CD4-positive, CD25-positive, alpha-beta regulatory T cell (primary cell): Measurements from ENCODE around the gene LHPP. TPM values are rescaled to one million over a fixed set of nuclear protein-coding genes. Genes with fewer than 3 reads are reported as not detected.
A peak's percentile ranks its signal among the peaks of the same experiment; 100 is the strongest.
"Not testable (repeated sequence)": the region's sequence is repeated elsewhere in the genome, so short reads cannot be mapped to it uniquely, and the experiment has no call there.

Source experiments
- ATAC-seq, 2 donors: fragments of 150-1000 bp; cut with Tn5 transposase; one replicate each; pipeline ENCODE4 v1.10.0; 2021; ENCODE audit warnings: low read depth in 2 of 2, moderate number of reproducible peaks in 2 of 2, moderate library complexity in 1 of 2
- DNase-seq, 3 donors: peaks; one replicate each; pipeline versions ENCODE4 v3.0.0 to v3.0.0-alpha.2; 2012 to 2022; ENCODE audit warnings: mixed read lengths in 1 of 3
- H3K27ac ChIP-seq: one replicate; pipeline ENCODE4 v1.7.0; 2013; ENCODE audit warnings: mild to moderate bottlenecking, low read length; ENCODE audit not compliant: insufficient read depth, poor library complexity, severe bottlenecking
- H3K27me3 ChIP-seq: one replicate; pipeline ENCODE4 v1.7.0; 2013; ENCODE audit warnings: low read length; ENCODE audit not compliant: control insufficient read depth, insufficient read depth
- H3K36me3 ChIP-seq: one replicate; pipeline ENCODE4 v1.7.0; 2013; ENCODE audit warnings: mild to moderate bottlenecking, low read length, moderate library complexity; ENCODE audit not compliant: control insufficient read depth, insufficient read depth
- H3K4me1 ChIP-seq: 2 replicates; pipeline ENCODE4 v1.7.0; 2013; ENCODE audit warnings: mild to moderate bottlenecking, low read length; ENCODE audit not compliant: insufficient read depth, control insufficient read depth, poor library complexity, severe bottlenecking
- H3K4me3 ChIP-seq: one replicate; pipeline ENCODE4 v1.7.0; 2013; ENCODE audit warnings: low read depth, mild to moderate bottlenecking, low read length, moderate library complexity
- H3K9me3 ChIP-seq, 2 experiments: 1 replicate in 1 of 2; 2 replicates in 1 of 2; pipeline ENCODE4 v1.7.0; 2013; ENCODE audit warnings: low read length in 2 of 2, mild to moderate bottlenecking in 1 of 2, moderate library complexity in 1 of 2; ENCODE audit not compliant: control insufficient read depth in 2 of 2
- H3K27ac Mint-ChIP-seq, 3 donors: one replicate each; pipeline ENCODE4 v1.8.0; 2020 to 2022; ENCODE audit warnings: mild to moderate bottlenecking in 3 of 3, mixed read lengths in 3 of 3, moderate library complexity in 2 of 3
- H3K27me3 Mint-ChIP-seq: one replicate; pipeline ENCODE4 v1.8.0; 2022; ENCODE audit warnings: mild to moderate bottlenecking, mixed read lengths
- H3K36me3 Mint-ChIP-seq: one replicate; pipeline ENCODE4 v1.8.0; 2020; ENCODE audit warnings: mixed read lengths
- H3K4me1 Mint-ChIP-seq, 4 donors: one replicate each; pipeline ENCODE4 v1.8.0; 2020 to 2022; ENCODE audit warnings: mixed read lengths in 4 of 4, mild to moderate bottlenecking in 1 of 4
- H3K4me3 Mint-ChIP-seq, 4 donors: one replicate each; pipeline ENCODE4 v1.8.0; 2020 to 2022; ENCODE audit warnings: mild to moderate bottlenecking in 4 of 4, mixed read lengths in 4 of 4, moderate library complexity in 3 of 4
- H3K9me3 Mint-ChIP-seq, 7 donors: one replicate each; pipeline ENCODE4 v1.8.0; 2020 to 2022; ENCODE audit warnings: mixed read lengths in 7 of 7, mild to moderate bottlenecking in 3 of 7, moderate library complexity in 2 of 7
- polyA plus RNA-seq, 4 donors: library from polyadenylated mRNA; unstranded; fragments of 300-500 nt; fragmentation: Illumina TruSeq; gene quantifications; one replicate each; pipeline ENCODE4 v1.2.3, GENCODE V29; 2021
- total RNA-seq: library from RNA; stranded (reverse); gene quantifications from one replicate; pipeline ENCODE4 v1.2.3, GENCODE V29; 2022

LHPP gene
- total and polyA plus RNA-seq, 5 donors from 2014 or later, result 20.1 to 29.2 (median 25.0) TPM

GRCh38 chr10:124605856-124606812 lies 144.5 kb downstream of the LHPP start:
- Histone ChIP-seq H3K4me3 (no peak overlapping the region), H3K27me3 (no peaks in the 10 kb centered on the region), H3K27ac (no peak overlapping the region), H3K9me3 (no peaks in the 10 kb centered on the region), H3K36me3 (no peaks in the 10 kb centered on the region), H3K4me1 (peaks cover 3% of the 10 kb centered on the region)
- no peaks in the 10 kb centered on the region for H3K27me3 Mint-ChIP-seq
- ATAC-seq (no peak), DNase-seq (no peak)
- H3K4me1 Mint-ChIP-seq, result peaks cover 0 to 9% (median 4%) of the 10 kb centered on the region in 4 donors
- no peak overlapping the region for H3K4me3 Mint-ChIP-seq
- H3K27ac Mint-ChIP-seq, result no peak overlapping the region
- H3K36me3 Mint-ChIP-seq, result no peaks in the 10 kb centered on the region
- peaks cover 0 to 2% (median 0%) of the 10 kb centered on the region in 7 donors for H3K9me3 Mint-ChIP-seq

GRCh38 chr10:124606822-124607221 lies 145.2 kb downstream of the LHPP start:
- Mint-ChIP-seq H3K27ac (peak overlapping the region in 1 of 3 donors; percentile 18), H3K4me3 (peak overlapping the region in 1 of 4 donors; percentile 21), H3K27me3 (no peaks in the 10 kb centered on the region), H3K9me3 (peaks cover 0 to 2% (median 0%) of the 10 kb centered on the region in 7 donors), H3K36me3 (no peaks in the 10 kb centered on the region), H3K4me1 (peaks cover 0 to 16% (median 8%) of the 10 kb centered on the region in 4 donors)
- no peaks in the 10 kb centered on the region for H3K27me3 ChIP-seq
- no peaks in the 10 kb centered on the region for H3K9me3 ChIP-seq
- DNase-seq (no peak), ATAC-seq (no peak)
- no peak overlapping the region for H3K4me3 ChIP-seq
- peaks cover 10% of the 10 kb centered on the region for H3K4me1 ChIP-seq
- no peaks in the 10 kb centered on the region for H3K36me3 ChIP-seq
- H3K27ac ChIP-seq, result no peak overlapping the region

- Histone ChIP-seq H3K4me3 (no peak overlapping the region), H3K9me3 (no peaks in the 10 kb centered on the region), H3K36me3 (no peaks in the 10 kb centered on the region), H3K4me1 (peaks cover 19% of the 10 kb centered on the region), H3K27me3 (no peaks in the 10 kb centered on the region), H3K27ac (no peak overlapping the region)
- ATAC-seq (no peak), DNase-seq (no peak)
- Mint-ChIP-seq H3K27me3 (no peaks in the 10 kb centered on the region), H3K36me3 (no peaks in the 10 kb centered on the region), H3K4me1 (peaks cover 0 to 25% (median 14%) of the 10 kb centered on the region in 4 donors), H3K27ac (no peak overlapping the region), H3K9me3 (peaks cover 0 to 2% (median 0%) of the 10 kb centered on the region in 7 donors), H3K4me3 (no peak overlapping the region)
Measured at GRCh38 chr10:124607693-124608092, 146.1 kb downstream of the LHPP start.

- peaks cover 0 to 26% (median 14%) of the 10 kb centered on the region in 4 donors for H3K4me1 Mint-ChIP-seq
- H3K27ac Mint-ChIP-seq, result no peak overlapping the region
- H3K9me3 ChIP-seq, result no peaks in the 10 kb centered on the region
- peaks cover 24% of the 10 kb centered on the region for H3K4me1 ChIP-seq
- H3K36me3 Mint-ChIP-seq, result no peaks in the 10 kb centered on the region
- H3K36me3 ChIP-seq, result no peaks in the 10 kb centered on the region
- DNase-seq (no peak), ATAC-seq (no peak)
- H3K9me3 Mint-ChIP-seq, result peaks cover 0 to 2% (median 0%) of the 10 kb centered on the region in 7 donors
- no peak overlapping the region for H3K4me3 ChIP-seq
- H3K27me3 ChIP-seq, result no peaks in the 10 kb centered on the region
- H3K27ac ChIP-seq, result no peak overlapping the region
- no peaks in the 10 kb centered on the region for H3K27me3 Mint-ChIP-seq
- H3K4me3 Mint-ChIP-seq, result peak overlapping the region in 1 of 4 donors; percentile 33
Measured at GRCh38 chr10:124608093-124608721, 146.6 kb downstream of the LHPP start.

- Histone ChIP-seq H3K4me1 (peaks cover 37% of the 10 kb centered on the region), H3K27ac (no peak overlapping the region)
- H3K36me3 Mint-ChIP-seq, result no peaks in the 10 kb centered on the region
Measured at GRCh38 chr10:124609698-124610097, 148.1 kb downstream of the LHPP start.

GRCh38 chr10:124610186-124610585 lies 148.6 kb downstream of the LHPP start:
- not testable (repeated sequence) for H3K9me3 ChIP-seq, H3K27ac ChIP-seq, H3K9me3 Mint-ChIP-seq, H3K4me3 ChIP-seq, H3K27me3 ChIP-seq, ATAC-seq, H3K36me3 Mint-ChIP-seq, DNase-seq, H3K36me3 ChIP-seq, H3K27me3 Mint-ChIP-seq
- peak overlapping the region in 1 of 4 donors; percentile 1 for H3K4me3 Mint-ChIP-seq
- peak overlapping the region in 1 of 3 donors; percentile 26 for H3K27ac Mint-ChIP-seq
- peaks cover 0 to 43% (median 19%) of the 10 kb centered on the region in 4 donors for H3K4me1 Mint-ChIP-seq
- peaks cover 39% of the 10 kb centered on the region for H3K4me1 ChIP-seq

More at GRCh38 chr10:124609698-124610097, 148.1 kb downstream of the LHPP start:
- peak overlapping the region in 2 of 3 donors; percentile 13 to 83 for H3K27ac Mint-ChIP-seq
- H3K36me3 ChIP-seq, result no peaks in the 10 kb centered on the region
- no peak overlapping the region for H3K4me3 ChIP-seq
- peaks cover 0 to 2% (median 0%) of the 10 kb centered on the region in 7 donors for H3K9me3 Mint-ChIP-seq
- H3K4me3 Mint-ChIP-seq, result peak overlapping the region in 1 of 4 donors; percentile 1
- ATAC-seq (no peak), DNase-seq (no peak)
- no peaks in the 10 kb centered on the region for H3K27me3 Mint-ChIP-seq
- no peaks in the 10 kb centered on the region for H3K9me3 ChIP-seq
- peaks cover 0 to 39% (median 19%) of the 10 kb centered on the region in 4 donors for H3K4me1 Mint-ChIP-seq
- no peaks in the 10 kb centered on the region for H3K27me3 ChIP-seq

- H3K9me3 ChIP-seq, H3K4me3 ChIP-seq, ATAC-seq, H3K27me3 Mint-ChIP-seq, DNase-seq, H3K27me3 ChIP-seq, H3K9me3 Mint-ChIP-seq, H3K36me3 ChIP-seq, H3K4me3 Mint-ChIP-seq, H3K36me3 Mint-ChIP-seq: not testable (repeated sequence)
- H3K4me1 ChIP-seq, result peaks cover 39% of the 10 kb centered on the region
- H3K4me1 Mint-ChIP-seq, result peaks cover 0 to 43% (median 18%) of the 10 kb centered on the region in 4 donors
- H3K27ac ChIP-seq, result peak overlapping the region; percentile 61
- peak overlapping the region; percentile 85 to 92 (median 88) for H3K27ac Mint-ChIP-seq
Measured at GRCh38 chr10:124610851-124611250, 149.2 kb downstream of the LHPP start.
